GM19099 (cell line): ENCODE measurements around the gene ZNF540.

Experiments
- POLR2A ChIP-seq: IDR thresholded peaks from 3 replicates; pipeline ENCODE4 v1.6.1; 2011; ENCODE audit warnings: low read depth; ENCODE audit not compliant: insufficient read length; ENCODE audit errors: extremely low read depth

The ZNF540 gene

DNA sequence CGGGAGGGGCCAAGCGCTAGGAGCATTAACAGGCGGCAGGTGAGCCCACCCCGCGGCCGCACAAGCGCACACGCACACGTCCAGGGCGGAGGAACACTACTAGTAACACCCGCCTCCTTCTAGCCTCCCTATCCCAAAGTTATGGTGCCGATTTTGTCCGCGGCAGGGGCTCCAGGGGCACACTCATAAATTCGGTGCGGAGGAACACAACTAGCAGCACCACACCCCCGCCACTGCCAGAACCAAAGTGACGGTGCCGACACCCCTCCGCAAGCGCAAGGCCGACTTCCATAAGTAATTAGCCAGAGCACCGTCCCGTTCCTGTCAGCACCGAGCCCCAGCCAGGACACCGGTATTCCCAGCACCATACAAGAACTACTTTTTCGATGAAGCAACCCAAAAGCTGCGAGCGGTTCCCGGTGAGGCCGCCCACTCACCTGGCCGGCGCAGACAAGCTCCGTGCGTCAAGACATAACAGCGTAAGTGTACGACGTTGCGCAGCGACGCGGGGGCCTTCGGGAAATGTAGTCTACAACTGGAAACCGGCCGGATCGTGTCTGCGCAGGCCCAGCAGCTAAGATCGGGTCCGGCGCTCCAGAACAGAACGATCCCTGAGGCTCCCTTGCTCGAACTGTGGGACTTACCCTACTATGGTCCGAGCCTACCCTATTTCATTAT lies at the start of gene ZNF540, which contains the start of gene ZNF571:
Gene ZNF540, plus strand, starts transcription at position 573 of the 678 bp plus-strand sequence. CDS start 3,572 bp downstream, outside the sequence.
Gene ZNF571, minus strand, starts transcription at position 489 of the 678 bp plus-strand sequence. CDS start 8,116 bp downstream, outside the sequence.
- TF ChIP-seq POLR2A, result peak; percentile 49

DNA sequence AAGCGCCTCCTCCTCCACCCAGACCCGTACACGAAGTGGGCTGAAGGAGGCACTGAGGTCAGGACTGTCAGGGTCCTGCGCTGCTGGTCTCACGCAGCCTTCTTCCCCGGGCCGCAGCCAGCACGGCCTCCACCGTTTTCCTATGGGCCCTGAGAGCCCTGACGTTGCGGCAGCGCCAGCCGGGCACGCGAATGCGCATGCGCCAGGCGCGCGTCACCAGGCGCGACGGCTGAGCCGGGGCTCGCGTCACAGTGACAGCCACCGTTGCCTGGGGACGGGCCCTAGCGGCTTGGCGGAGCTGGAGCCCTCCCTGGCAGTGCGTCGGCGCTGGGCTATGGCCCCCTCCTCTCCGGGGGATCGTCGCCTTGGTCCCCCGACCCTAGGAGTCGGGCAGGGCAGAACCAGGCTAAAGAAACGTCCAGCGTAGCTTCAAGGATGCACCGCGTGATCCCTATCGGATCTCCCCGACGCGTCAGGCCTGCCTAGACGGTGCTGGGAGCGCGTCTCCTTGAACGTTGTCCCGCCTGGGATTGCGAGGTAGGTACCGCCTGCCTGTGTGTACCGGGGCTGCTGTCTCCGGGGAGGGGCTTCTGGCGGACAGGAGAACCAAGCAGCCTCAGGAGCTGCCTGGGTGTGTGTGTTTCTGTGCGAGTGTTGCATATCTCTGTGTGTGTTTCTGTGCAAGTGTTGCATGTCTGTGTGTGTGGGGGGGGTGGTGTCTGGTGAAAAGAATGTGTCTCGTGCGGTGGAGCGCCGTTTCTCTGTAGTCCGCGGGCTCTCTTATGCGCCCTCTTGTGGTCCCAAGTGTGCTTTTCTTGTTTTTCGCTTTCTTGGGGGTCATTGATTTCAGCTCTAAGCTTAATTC lies 43.3 kb upstream of the ZNF540 start:
- TF ChIP-seq POLR2A, result peak; percentile 26

DNA sequence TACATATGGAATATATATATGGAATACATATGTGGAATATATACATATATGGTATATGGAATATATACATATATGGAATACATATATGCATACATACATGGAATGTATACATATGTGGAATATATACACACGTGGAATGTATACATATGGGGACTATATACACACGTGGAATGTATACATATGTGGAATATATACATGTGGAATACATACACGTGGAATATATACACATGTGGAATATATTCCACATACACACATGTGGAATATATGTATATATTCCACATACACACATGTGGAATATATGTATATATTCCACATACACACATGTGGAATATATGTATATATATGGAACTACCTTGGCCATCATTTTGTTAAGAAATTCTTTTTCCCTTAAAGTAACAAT lies 31.2 kb upstream of the ZNF540 start:
- TF ChIP-seq POLR2A, result no peak

DNA sequence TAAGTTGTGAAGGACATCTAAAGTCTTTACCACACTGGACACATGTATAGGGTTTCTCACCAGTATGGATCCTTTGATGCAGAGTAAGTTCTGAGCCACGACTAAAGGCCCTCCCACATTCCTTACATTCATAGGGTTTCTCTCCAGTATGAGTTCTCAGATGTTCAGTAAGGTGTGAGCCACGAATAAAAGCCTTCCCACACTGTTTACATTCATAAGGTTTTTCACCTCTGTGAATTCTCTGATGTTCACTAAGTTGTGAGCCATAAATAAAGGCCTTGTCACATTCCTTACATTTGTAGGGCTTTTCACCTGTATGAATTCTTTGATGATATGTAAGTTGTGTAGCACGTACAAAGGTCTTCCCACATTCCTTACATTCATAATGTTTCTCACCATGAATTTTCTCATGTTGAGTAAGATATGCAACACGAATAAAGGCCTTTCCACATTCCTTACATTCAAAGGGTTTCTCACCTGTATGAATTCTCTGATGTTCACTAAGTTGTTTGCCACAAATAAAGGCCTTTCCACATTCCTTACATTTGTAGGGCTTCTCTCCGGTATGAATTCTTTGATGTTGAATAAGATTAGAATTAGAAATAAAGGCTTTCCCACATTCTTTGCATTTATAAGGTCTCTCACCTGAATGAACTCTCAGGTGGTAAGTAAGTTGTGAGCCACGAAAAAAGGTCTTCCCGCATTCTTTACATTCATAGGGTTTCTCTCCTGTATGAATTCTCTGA lies 29.9 kb upstream of the ZNF540 start:
- TF ChIP-seq POLR2A, result no peak

DNA sequence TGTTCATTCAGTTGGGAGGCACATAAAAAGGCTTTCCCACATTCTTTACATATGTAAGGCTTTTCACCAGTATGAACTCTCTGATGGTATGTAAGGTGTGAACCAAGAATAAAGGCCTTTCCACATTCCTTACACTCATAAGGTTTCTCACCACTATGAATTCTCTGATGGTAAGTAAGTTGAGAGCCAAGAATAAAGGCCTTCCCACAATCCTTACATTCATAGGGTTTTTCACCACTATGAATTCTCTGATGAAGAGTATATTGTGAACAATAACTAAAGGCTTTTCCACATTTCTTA lies 29.4 kb upstream of the ZNF540 start:
- TF ChIP-seq POLR2A, result no peak

DNA sequence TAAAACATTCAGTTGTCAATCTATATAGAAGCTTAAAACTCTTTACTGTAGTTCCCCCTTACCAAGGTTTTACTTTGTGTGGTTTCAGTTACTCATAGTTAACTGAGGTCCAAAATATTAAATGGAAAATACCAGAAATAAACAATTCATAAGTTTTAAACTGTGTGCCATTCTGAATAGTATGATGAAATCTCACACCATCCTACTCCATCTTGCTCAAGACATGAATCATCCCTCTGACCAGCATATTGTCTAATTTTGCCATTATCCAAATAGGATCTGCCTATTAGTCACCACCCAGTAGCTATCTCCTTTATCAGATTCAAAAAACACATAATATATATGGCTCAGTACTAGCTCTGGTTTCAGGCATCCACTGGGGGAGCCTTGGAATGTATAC lies 22.5 kb upstream of the ZNF540 start:
- TF ChIP-seq POLR2A, result no peak

DNA sequence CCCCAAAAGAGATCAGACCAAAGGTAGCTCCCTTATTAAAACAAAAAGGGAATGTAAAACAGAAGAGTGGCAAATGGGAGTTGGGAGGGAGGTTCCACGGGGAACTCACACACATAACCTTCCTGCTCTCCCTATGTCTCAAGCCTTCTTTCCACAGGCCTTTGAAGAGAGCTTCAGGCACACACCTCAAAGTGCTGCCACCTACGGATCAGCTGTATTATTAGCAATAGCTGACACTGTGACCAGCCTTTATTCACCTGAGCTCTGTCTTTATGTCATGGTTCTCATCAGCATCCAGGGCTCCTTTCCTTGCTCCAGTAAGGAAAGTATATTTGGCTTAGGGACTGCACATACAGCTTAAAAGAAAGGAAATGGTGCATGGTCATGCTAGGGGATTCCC lies 11.3 kb upstream of the ZNF540 start:
- no peak for TF ChIP-seq POLR2A

DNA sequence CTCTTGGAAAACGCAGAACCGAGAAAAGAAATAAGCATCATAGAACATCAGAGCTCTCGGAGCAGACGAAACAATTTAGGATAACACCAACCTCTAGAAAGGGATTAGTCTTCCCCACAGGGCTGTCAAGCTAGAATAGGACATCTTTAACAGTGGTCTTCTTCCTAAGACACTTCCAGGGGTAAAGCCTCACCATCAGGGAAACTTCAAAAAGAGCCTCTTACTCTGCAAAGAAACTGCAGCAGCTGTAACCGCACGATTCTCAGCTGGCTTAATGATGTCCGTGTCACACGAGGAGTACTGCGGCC lies 726 bp upstream of the ZNF540 start:
- no peak for TF ChIP-seq POLR2A

DNA sequence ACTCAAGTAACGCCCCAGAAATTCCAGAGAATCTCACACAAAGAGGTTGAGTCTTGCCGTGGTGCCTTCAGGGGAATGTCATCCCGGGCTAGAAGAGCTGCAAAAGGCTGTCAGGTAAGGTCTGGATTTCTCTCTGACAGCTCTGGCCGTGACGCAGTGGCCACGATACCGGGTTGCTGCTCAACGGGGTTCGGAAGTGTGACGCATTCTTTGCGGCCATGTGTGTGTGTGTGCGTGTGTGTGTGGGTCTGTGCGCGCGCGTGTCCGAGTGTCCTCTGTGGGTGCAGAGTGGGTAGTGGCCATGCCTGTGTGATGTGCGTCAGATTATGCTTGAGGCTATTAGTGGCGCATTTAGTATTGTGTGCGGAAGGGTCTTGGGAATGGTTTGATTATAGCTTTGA lies 306 bp downstream of the ZNF540 start:
- TF ChIP-seq POLR2A, result no peak

DNA sequence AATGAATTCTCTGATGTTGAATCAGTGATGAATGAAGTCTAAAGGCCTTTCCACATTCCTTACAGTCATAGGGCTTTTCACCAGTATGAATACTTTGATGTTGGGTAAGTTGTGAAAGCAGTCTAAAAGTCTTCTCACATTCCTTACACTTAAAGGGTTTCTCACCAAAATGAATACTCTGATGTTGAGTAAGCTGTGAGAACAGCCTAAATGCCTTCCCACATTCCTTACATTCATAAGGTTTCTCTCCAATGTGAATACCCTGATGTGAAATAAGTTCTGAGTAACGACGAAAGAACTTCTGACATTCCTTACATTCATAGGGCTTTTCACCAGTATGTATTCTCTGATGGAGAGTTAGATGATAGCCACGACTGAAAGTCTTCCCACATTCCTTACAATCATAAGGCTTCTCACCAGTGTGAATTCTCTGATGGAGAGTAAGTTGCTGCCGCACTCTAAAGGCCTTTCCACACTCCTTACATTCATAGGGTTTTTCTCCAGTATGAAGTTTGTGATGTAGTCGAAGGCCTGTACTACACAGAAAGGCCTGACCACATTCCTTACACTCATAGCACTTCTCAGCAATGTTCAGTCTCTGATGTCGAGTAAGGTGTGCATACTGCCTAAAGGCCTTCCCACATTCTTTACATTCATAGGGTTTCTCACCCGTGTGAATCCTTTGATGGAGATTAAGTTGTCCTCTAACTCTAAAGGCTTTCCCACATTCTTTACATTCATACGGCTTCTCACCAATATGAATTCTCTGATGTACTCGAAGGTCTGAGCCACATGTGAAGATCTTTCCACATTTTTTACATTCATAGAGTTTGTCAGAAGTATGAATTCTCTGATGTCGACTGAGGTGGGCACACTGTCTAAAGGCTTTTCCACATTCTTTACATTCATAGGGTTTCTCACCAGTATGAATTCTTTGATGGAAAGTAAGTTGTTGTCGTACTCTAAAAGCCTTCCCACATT lies 40.7 kb downstream of the ZNF540 start:
- TF ChIP-seq POLR2A, result no peak

DNA sequence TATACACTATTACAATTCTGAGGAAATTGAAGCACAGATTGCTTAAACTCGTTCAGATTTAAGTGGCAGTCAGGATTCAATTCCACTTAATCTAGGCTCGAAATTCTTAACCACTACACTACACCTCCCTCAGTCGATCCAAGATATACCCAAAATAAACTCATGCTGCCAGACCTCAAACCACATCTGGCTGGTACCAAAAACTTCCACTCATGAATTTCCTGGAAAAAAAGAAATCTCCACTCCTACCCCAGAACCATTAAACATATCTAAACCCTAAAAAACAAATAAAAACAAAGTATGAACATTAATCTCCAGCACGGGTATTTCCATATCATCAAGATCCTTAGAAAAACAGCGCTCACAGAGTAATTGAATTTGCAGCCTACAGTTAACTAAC lies 59.4 kb downstream of the ZNF540 start:
- no peak for TF ChIP-seq POLR2A

DNA sequence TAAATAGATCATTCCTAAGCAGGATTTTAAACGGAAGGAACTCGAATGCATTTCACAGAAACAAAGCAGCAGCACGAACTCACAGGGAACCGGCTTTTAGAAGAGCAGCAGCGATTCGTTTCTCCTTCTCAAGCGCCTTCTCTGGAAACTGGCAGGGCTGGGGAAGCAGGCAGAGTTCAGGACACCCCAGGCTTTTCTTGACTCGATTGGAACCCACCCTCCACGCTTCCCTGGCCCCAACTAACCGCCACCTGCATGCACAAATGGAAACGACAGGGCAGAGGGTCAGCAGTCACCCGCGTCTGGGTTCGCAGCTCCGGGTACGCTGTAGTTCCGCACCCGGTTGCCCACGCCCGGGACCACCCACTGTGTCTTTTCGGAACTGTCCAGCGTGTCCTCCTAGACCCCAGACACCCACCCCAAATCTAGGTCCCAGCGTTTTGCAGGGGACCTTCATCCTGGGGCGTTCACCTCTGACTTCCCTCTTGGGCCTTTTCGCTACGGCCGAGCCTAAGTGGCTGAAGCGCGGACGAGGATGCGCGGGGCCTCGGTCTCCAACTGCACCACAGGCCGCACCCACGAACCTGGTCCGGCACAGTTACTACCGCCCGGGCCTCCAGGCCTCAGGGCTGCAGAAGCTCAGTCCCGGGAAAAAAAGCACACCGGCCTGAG lies 60.1 kb downstream of the ZNF540 start:
- TF ChIP-seq POLR2A, result peak; percentile 50

DNA sequence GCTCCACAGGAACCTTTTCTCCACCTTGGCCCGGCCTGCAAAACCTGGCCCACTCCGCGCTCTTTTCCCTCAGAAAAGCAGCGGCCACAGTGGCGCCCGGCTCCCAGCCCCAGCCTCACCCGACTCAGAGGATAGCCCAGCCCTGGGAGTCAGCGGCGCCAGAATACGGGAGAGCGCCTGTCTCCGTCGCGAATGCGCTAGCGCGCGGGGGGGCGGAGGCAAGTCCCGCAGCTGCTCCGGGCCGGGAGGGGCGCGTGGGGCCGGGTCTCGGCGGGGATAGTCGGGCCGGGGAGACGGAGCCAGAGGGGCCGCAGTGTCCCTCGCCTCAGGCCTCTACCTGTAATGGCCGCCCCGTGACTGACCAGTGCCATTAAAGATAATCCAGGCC lies 60.6 kb downstream of the ZNF540 start, which contains the start of gene ZFP30:
Gene ZFP30, minus strand, starts transcription at position 165 of the 388 bp plus-strand sequence. CDS start 7,643 bp downstream, outside the sequence.
- peak; percentile 54 for TF ChIP-seq POLR2A
